Muscle layer of duodenum (tissue), 2 donors: Measurements from ENCODE around the gene CRHR1.

Experiments
- H3K27ac ChIP-seq: one replicate; pipeline ENCODE4 v1.7.0; 2013; ENCODE audit warnings: mild to moderate bottlenecking, low read length
- H3K27me3 ChIP-seq: one replicate; pipeline ENCODE4 v1.7.0; 2013; ENCODE audit warnings: low read depth, mild to moderate bottlenecking, control low read depth, low read length
- H3K36me3 ChIP-seq, 2 donors: one replicate each; pipeline ENCODE4 v1.7.0; 2013; ENCODE audit warnings: low read length in 2 of 2, control low read depth in 1 of 2, mild to moderate bottlenecking in 1 of 2; ENCODE audit not compliant: insufficient read depth in 2 of 2, control insufficient read depth in 1 of 2
- H3K4me1 ChIP-seq, 2 donors: one replicate each; pipeline ENCODE4 v1.7.0; 2013; ENCODE audit warnings: low read length in 2 of 2, mild to moderate bottlenecking in 2 of 2, control low read depth in 1 of 2, moderate library complexity in 1 of 2; ENCODE audit not compliant: insufficient read depth in 2 of 2, control insufficient read depth in 1 of 2
- H3K4me3 ChIP-seq, 2 donors: one replicate each; pipeline ENCODE4 v1.7.0; 2013; ENCODE audit warnings: low read length in 2 of 2, low read depth in 1 of 2, mild to moderate bottlenecking in 1 of 2
- H3K9me3 ChIP-seq, 2 donors: one replicate each; pipeline ENCODE4 v1.7.0; 2013; ENCODE audit warnings: low read length in 2 of 2, control low read depth in 1 of 2, mild to moderate bottlenecking in 1 of 2; ENCODE audit not compliant: control insufficient read depth in 1 of 2
- donor health status: healthy.

The CRHR1 gene

GRCh38 chr17:45815752-45816151 lies 31.6 kb downstream of the CRHR1 start:
- no peaks in the 10 kb centered on the region for H3K36me3 ChIP-seq
- H3K9me3 ChIP-seq = no peaks in the 10 kb centered on the region
- H3K4me1 ChIP-seq = no peaks in the 10 kb centered on the region
- no peak overlapping the region for H3K4me3 ChIP-seq
- no peaks in the 10 kb centered on the region for H3K27me3 ChIP-seq
- H3K27ac ChIP-seq = no peak overlapping the region

- H3K36me3 ChIP-seq = no peaks in the 10 kb centered on the region
- no peak overlapping the region for H3K27ac ChIP-seq
Observed at GRCh38 chr17:45818041-45818440, 33.9 kb downstream of the CRHR1 start.

GRCh38 chr17:45818699-45819098 lies 34.6 kb downstream of the CRHR1 start:
- Histone ChIP-seq H3K4me1 (no peaks in the 10 kb centered on the region), H3K4me3 (no peak overlapping the region), H3K27ac (no peak overlapping the region), H3K27me3 (no peaks in the 10 kb centered on the region), H3K36me3 (no peaks in the 10 kb centered on the region), H3K9me3 (no peaks in the 10 kb centered on the region)

More at GRCh38 chr17:45818041-45818440, 33.9 kb downstream of the CRHR1 start:
- no peaks in the 10 kb centered on the region for H3K4me1 ChIP-seq
- H3K27me3 ChIP-seq = no peaks in the 10 kb centered on the region
- H3K9me3 ChIP-seq = no peaks in the 10 kb centered on the region
- no peak overlapping the region for H3K4me3 ChIP-seq

GRCh38 chr17:45819632-45820031 lies 35.5 kb downstream of the CRHR1 start:
- Histone ChIP-seq H3K27ac (no peak overlapping the region), H3K4me1 (no peaks in the 10 kb centered on the region), H3K36me3 (no peaks in the 10 kb centered on the region), H3K4me3 (no peak overlapping the region), H3K27me3 (no peaks in the 10 kb centered on the region), H3K9me3 (no peaks in the 10 kb centered on the region)

GRCh38 chr17:45820052-45820780 lies 36.1 kb downstream of the CRHR1 start:
- Histone ChIP-seq H3K27me3 (no peaks in the 10 kb centered on the region), H3K9me3 (no peaks in the 10 kb centered on the region), H3K4me3 (no peak overlapping the region), H3K27ac (no peak overlapping the region), H3K36me3 (no peaks in the 10 kb centered on the region), H3K4me1 (no peaks in the 10 kb centered on the region)

- H3K9me3 ChIP-seq = no peaks in the 10 kb centered on the region
- no peaks in the 10 kb centered on the region for H3K4me1 ChIP-seq
- no peak overlapping the region for H3K27ac ChIP-seq
- no peak overlapping the region for H3K4me3 ChIP-seq
- no peaks in the 10 kb centered on the region for H3K36me3 ChIP-seq
- H3K27me3 ChIP-seq = no peaks in the 10 kb centered on the region
Observed at GRCh38 chr17:45821147-45821546, 37.0 kb downstream of the CRHR1 start.

GRCh38 chr17:45823598-45823997 lies 39.5 kb downstream of the CRHR1 start:
- Histone ChIP-seq H3K27ac (no peak overlapping the region), H3K36me3 (no peaks in the 10 kb centered on the region), H3K4me1 (no peaks in the 10 kb centered on the region), H3K9me3 (no peaks in the 10 kb centered on the region), H3K27me3 (no peaks in the 10 kb centered on the region), H3K4me3 (no peak overlapping the region)

GRCh38 chr17:45824475-45824874 lies 40.4 kb downstream of the CRHR1 start:
- Histone ChIP-seq H3K27ac (no peak overlapping the region), H3K4me1 (no peaks in the 10 kb centered on the region), H3K36me3 (no peaks in the 10 kb centered on the region), H3K9me3 (no peaks in the 10 kb centered on the region), H3K27me3 (no peaks in the 10 kb centered on the region), H3K4me3 (no peak overlapping the region)

GRCh38 chr17:45824901-45825492 lies 40.9 kb downstream of the CRHR1 start:
- H3K4me1 ChIP-seq = no peaks in the 10 kb centered on the region
- no peaks in the 10 kb centered on the region for H3K36me3 ChIP-seq
- H3K4me3 ChIP-seq = no peak overlapping the region
- H3K27ac ChIP-seq = no peak overlapping the region
- H3K27me3 ChIP-seq = no peaks in the 10 kb centered on the region
- H3K9me3 ChIP-seq = no peaks in the 10 kb centered on the region

- no peak overlapping the region for H3K27ac ChIP-seq
- H3K36me3 ChIP-seq = no peaks in the 10 kb centered on the region
- H3K27me3 ChIP-seq = no peaks in the 10 kb centered on the region
- H3K9me3 ChIP-seq = no peaks in the 10 kb centered on the region
- H3K4me1 ChIP-seq = no peaks in the 10 kb centered on the region
- no peak overlapping the region for H3K4me3 ChIP-seq
Observed at GRCh38 chr17:45825792-45826191, 41.7 kb downstream of the CRHR1 start.

GRCh38 chr17:45826919-45827588 lies 42.9 kb downstream of the CRHR1 start:
- H3K4me3 ChIP-seq = no peak overlapping the region
- H3K4me1 ChIP-seq = no peaks in the 10 kb centered on the region
- H3K27ac ChIP-seq = no peak overlapping the region
- H3K9me3 ChIP-seq = no peaks in the 10 kb centered on the region
- H3K36me3 ChIP-seq = no peaks in the 10 kb centered on the region
- H3K27me3 ChIP-seq = no peaks in the 10 kb centered on the region
